Astrocyte (in vitro differentiated cells and primary cell): ENCODE measurements around the gene JADE1. TPM values are rescaled to one million over a fixed set of nuclear protein-coding genes. Genes with fewer than 3 reads are reported as not detected.

ENCODE experiments used
- DNase-seq: peaks from one replicate; pipeline ENCODE4 v3.0.0-alpha.2; 2010; ENCODE audit warnings: low read depth
- FAIRE-seq: peaks from 2 replicates; lab custom pipeline; 2011; peaks lifted over from hg19 to GRCh38; lab: Jason Lieb, UNC
- H2AFZ ChIP-seq: 2 replicates; pipeline ENCODE4 v1.6.0; 2012; ENCODE audit warnings: low read depth, low read length, inconsistent platforms
- H3K27ac ChIP-seq: 2 replicates; pipeline ENCODE4 v1.5.1; 2011; ENCODE audit warnings: low read depth, low read length, inconsistent platforms
- H3K27me3 ChIP-seq: 2 replicates; pipeline ENCODE4 v1.6.0; 2011; ENCODE audit warnings: low read length, inconsistent platforms; ENCODE audit not compliant: insufficient read depth
- H3K36me3 ChIP-seq: 2 replicates; pipeline ENCODE4 v1.5.1; 2011; ENCODE audit warnings: low read length, inconsistent platforms; ENCODE audit not compliant: insufficient read depth
- H3K4me1 ChIP-seq: 2 replicates; pipeline ENCODE4 v1.5.1; 2011; ENCODE audit warnings: low read length, inconsistent platforms; ENCODE audit not compliant: insufficient read depth
- H3K4me2 ChIP-seq: 2 replicates; pipeline ENCODE4 v1.6.0; 2012; ENCODE audit warnings: low read length, inconsistent platforms
- H3K4me3 ChIP-seq: 2 replicates; pipeline ENCODE4 v1.5.1; 2011; ENCODE audit warnings: low read depth, mild to moderate bottlenecking, low read length, inconsistent platforms; ENCODE audit not compliant: insufficient read depth
- H3K79me2 ChIP-seq: 2 replicates; pipeline ENCODE4 v1.6.0; 2012; ENCODE audit warnings: mild to moderate bottlenecking, low read length, inconsistent platforms; ENCODE audit not compliant: insufficient read depth
- H3K9ac ChIP-seq: 2 replicates; pipeline ENCODE4 v1.6.0; 2012; ENCODE audit warnings: mild to moderate bottlenecking, low read length, inconsistent platforms
- H3K9me3 ChIP-seq: 2 replicates; pipeline ENCODE4 v1.5.1; 2012; ENCODE audit warnings: low read depth, mild to moderate bottlenecking, low read length, inconsistent platforms; ENCODE audit not compliant: insufficient read depth
- H4K20me1 ChIP-seq: 2 replicates; pipeline ENCODE4 v1.6.0; 2012; ENCODE audit warnings: low read length, inconsistent platforms; ENCODE audit not compliant: insufficient read depth
- H3K27ac Mint-ChIP-seq: one replicate; pipeline ENCODE4 v1.8.0; 2021; ENCODE audit warnings: mild to moderate bottlenecking, mixed read lengths; ENCODE audit not compliant: unreplicated experiment
- H3K27me3 Mint-ChIP-seq: one replicate; pipeline ENCODE4 v1.8.0; 2021; ENCODE audit warnings: low read depth, mixed read lengths; ENCODE audit not compliant: unreplicated experiment
- H3K36me3 Mint-ChIP-seq: one replicate; pipeline ENCODE4 v1.8.0; 2021; ENCODE audit warnings: low read depth, mixed read lengths; ENCODE audit not compliant: unreplicated experiment
- H3K4me1 Mint-ChIP-seq: one replicate; pipeline ENCODE4 v1.8.0; 2021; ENCODE audit warnings: low read depth, mixed read lengths; ENCODE audit not compliant: unreplicated experiment
- H3K4me3 Mint-ChIP-seq: one replicate; pipeline ENCODE4 v1.8.0; 2021; ENCODE audit warnings: mild to moderate bottlenecking, moderate library complexity, mixed read lengths; ENCODE audit not compliant: unreplicated experiment
- H3K9me3 Mint-ChIP-seq: one replicate; pipeline ENCODE4 v1.8.0; 2021; ENCODE audit warnings: mild to moderate bottlenecking, mixed read lengths; ENCODE audit not compliant: unreplicated experiment
- EZH2 ChIP-seq: IDR thresholded peaks from 2 replicates; pipeline ENCODE4 v1.6.1; 2012; ENCODE audit warnings: mild to moderate bottlenecking, low read length, inconsistent platforms; ENCODE audit not compliant: insufficient read depth
- total RNA-seq: library from RNA; stranded (reverse); gene quantifications from 2 replicates; pipeline ENCODE4 v1.2.1, GENCODE V29; 2021
- TF ChIP-seq, protein P1 (sequence below): IDR thresholded peaks from 2 replicates; pipeline ENCODE4 v1.5.1; 2011; ENCODE audit warnings: low read depth, mild to moderate bottlenecking, inconsistent platforms, low read length, moderate library complexity; ENCODE audit not compliant: insufficient read depth

The JADE1 gene
- total RNA-seq, 1 donor from 2014 or later: 88.3 TPM

DNA sequence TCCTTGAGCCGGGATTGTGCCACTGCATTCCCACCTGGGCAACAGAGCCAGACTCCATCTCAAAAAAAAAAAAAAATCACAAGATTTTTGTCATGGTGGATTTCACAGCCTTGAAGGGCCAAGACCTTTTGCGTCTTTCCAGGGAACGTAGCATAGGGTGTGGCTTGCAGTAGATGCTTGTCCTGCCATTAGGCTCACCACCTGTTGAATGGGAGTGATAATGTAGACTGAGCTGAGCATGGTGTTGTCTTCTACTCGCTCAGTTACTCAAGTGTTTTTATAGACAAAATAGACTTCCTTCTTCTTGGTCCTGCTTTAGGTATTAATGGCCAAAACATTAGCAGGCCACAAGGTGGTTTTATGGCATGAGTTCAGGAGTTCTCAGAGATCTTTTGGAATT is 40.8 kb downstream of the JADE1 start:
- FAIRE-seq: no peak
- TF ChIP-seq EZH2: no peak
- TF ChIP-seq, protein P1, sequence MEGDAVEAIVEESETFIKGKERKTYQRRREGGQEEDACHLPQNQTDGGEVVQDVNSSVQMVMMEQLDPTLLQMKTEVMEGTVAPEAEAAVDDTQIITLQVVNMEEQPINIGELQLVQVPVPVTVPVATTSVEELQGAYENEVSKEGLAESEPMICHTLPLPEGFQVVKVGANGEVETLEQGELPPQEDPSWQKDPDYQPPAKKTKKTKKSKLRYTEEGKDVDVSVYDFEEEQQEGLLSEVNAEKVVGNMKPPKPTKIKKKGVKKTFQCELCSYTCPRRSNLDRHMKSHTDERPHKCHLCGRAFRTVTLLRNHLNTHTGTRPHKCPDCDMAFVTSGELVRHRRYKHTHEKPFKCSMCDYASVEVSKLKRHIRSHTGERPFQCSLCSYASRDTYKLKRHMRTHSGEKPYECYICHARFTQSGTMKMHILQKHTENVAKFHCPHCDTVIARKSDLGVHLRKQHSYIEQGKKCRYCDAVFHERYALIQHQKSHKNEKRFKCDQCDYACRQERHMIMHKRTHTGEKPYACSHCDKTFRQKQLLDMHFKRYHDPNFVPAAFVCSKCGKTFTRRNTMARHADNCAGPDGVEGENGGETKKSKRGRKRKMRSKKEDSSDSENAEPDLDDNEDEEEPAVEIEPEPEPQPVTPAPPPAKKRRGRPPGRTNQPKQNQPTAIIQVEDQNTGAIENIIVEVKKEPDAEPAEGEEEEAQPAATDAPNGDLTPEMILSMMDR: no peak
- Histone ChIP-seq H2AFZ (no peak overlapping the region), H3K79me2 (peaks cover 12% of the 10 kb centered on the region), H3K4me1 (peaks cover 11% of the 10 kb centered on the region), H3K4me3 (no peak overlapping the region), H3K27ac (no peak overlapping the region), H3K4me2 (no peak overlapping the region), H3K36me3 (peaks cover 48% of the 10 kb centered on the region), H3K9me3 (no peaks in the 10 kb centered on the region), H3K9ac (no peak overlapping the region), H4K20me1 (peaks cover 22% of the 10 kb centered on the region), H3K27me3 (no peaks in the 10 kb centered on the region)
- Mint-ChIP-seq H3K4me3 (no peak overlapping the region), H3K27me3 (no peaks in the 10 kb centered on the region), H3K4me1 (peaks cover 29% of the 10 kb centered on the region), H3K27ac (no peak overlapping the region), H3K36me3 (peaks cover 51% of the 10 kb centered on the region), H3K9me3 (no peaks in the 10 kb centered on the region)
- DNase-seq: no peak

- no peaks in the 10 kb centered on the region for H3K27me3 ChIP-seq
- H3K79me2 ChIP-seq: peaks cover 6% of the 10 kb centered on the region
- TF ChIP-seq, protein P1: no peak
- TF ChIP-seq EZH2: no peak
- peak overlapping the region; percentile 58 for H3K9ac ChIP-seq
- H3K4me2 ChIP-seq: peak overlapping the region; percentile 44
- Mint-ChIP-seq H3K27me3 (no peaks in the 10 kb centered on the region), H3K9me3 (no peaks in the 10 kb centered on the region), H3K4me1 (peaks cover 35% of the 10 kb centered on the region), H3K4me3 (no peak overlapping the region), H3K36me3 (peaks cover 45% of the 10 kb centered on the region), H3K27ac (peak overlapping the region; percentile 97)
- H3K4me1 ChIP-seq: peaks cover 16% of the 10 kb centered on the region
- peaks cover under 1% of the 10 kb centered on the region for H4K20me1 ChIP-seq
- H3K9me3 ChIP-seq: no peaks in the 10 kb centered on the region
- no peak overlapping the region for H2AFZ ChIP-seq
- H3K4me3 ChIP-seq: no peak overlapping the region
- H3K27ac ChIP-seq: peak overlapping the region; percentile 32
- peaks cover 61% of the 10 kb centered on the region for H3K36me3 ChIP-seq
- FAIRE-seq (no peak), DNase-seq (peak; percentile 81)
Measured at GRCh38 chr4:128853741-128854140, 44.2 kb downstream of the JADE1 start.

DNA sequence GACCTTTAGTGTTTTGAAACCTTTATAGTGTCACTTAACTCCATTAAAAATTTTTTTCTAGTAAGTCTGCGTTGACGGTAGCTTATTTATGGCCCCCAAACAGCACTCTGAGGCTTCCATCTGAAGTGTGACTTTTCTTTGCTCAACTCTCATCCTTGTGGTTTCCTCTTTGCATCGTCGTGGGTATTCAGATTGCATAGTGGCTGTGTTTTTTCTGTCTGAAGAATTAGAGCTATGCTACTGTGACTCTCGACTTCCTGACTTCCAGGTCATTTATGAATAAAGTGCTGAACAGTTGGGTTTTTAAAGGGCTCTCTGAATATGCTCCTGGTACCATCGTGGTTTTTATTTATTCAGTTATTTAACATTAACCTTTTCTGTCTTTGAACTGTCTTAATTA is 44.9 kb downstream of the JADE1 start:
- no peaks in the 10 kb centered on the region for H3K9me3 Mint-ChIP-seq
- H3K4me1 Mint-ChIP-seq: peaks cover 37% of the 10 kb centered on the region
- H3K27me3 Mint-ChIP-seq: no peaks in the 10 kb centered on the region
- FAIRE-seq: no peak
- H3K36me3 Mint-ChIP-seq: peaks cover 45% of the 10 kb centered on the region
- Histone ChIP-seq H3K9ac (peak overlapping the region; percentile 58), H3K79me2 (peaks cover 6% of the 10 kb centered on the region), H3K4me2 (peak overlapping the region; percentile 44), H3K27me3 (no peaks in the 10 kb centered on the region), H3K4me3 (no peak overlapping the region), H2AFZ (no peak overlapping the region), H3K4me1 (peaks cover 23% of the 10 kb centered on the region), H3K36me3 (peaks cover 55% of the 10 kb centered on the region), H4K20me1 (peaks cover 5% of the 10 kb centered on the region), H3K9me3 (no peaks in the 10 kb centered on the region), H3K27ac (peak overlapping the region; percentile 32)
- peak overlapping the region; percentile 97 for H3K27ac Mint-ChIP-seq
- DNase-seq: peak; percentile 67
- peak overlapping the region; percentile 64 for H3K4me3 Mint-ChIP-seq
- TF ChIP-seq EZH2: no peak
- TF ChIP-seq, protein P1: no peak
